Measurements from ENCODE around the gene PTPRT. TPM values are rescaled to one million over a fixed set of nuclear protein-coding genes. Genes with fewer than 3 reads are reported as not detected.

PTPRT gene
- total RNA-seq, 2 donors from 2014 or later = 0.11 to 0.35 TPM

- Histone ChIP-seq H3K4me1 (no peaks in the 10 kb centered on the region), H3K27me3 (no peaks in the 10 kb centered on the region), H3K4me3 (no peak overlapping the region), H3K27ac (no peak overlapping the region), H3K36me3 (no peaks in the 10 kb centered on the region), H3K9me3 (peaks cover 0 to 8% of the 10 kb centered on the region in 2 donors)
- DNase-seq (ENCODE audit: low spot score) = no peak
- no peak for TF ChIP-seq CTCF (IDR thresholded peaks at IDR 0.05)
Observed at GRCh38 chr20:42706759-42707158, 482.9 kb downstream of the PTPRT start.

GRCh38 chr20:42705550-42705949 lies 484.2 kb downstream of the PTPRT start:
- H3K4me3 ChIP-seq = no peak overlapping the region
- no peaks in the 10 kb centered on the region for H3K36me3 ChIP-seq
- H3K4me1 ChIP-seq = no peaks in the 10 kb centered on the region
- no peaks in the 10 kb centered on the region for H3K27me3 ChIP-seq
- TF ChIP-seq CTCF (IDR thresholded peaks at IDR 0.05) = no peak
- H3K27ac ChIP-seq = no peak overlapping the region
- peaks cover 0 to 8% of the 10 kb centered on the region in 2 donors for H3K9me3 ChIP-seq
- no peak for DNase-seq (ENCODE audit: low spot score)

GRCh38 chr20:42703744-42704143 lies 486.0 kb downstream of the PTPRT start:
- H3K4me3 ChIP-seq = no peak overlapping the region
- no peak overlapping the region for H3K27ac ChIP-seq
- H3K36me3 ChIP-seq = no peaks in the 10 kb centered on the region

GRCh38 chr20:42701948-42702347 lies 487.8 kb downstream of the PTPRT start:
- no peaks in the 10 kb centered on the region for H3K9me3 ChIP-seq
- DNase-seq (ENCODE audit: low spot score) = no peak
- no peak overlapping the region for H3K27ac ChIP-seq
- H3K4me1 ChIP-seq = no peaks in the 10 kb centered on the region
- H3K36me3 ChIP-seq = no peaks in the 10 kb centered on the region
- no peak for TF ChIP-seq CTCF (IDR thresholded peaks at IDR 0.05)
- no peaks in the 10 kb centered on the region for H3K27me3 ChIP-seq
- no peak overlapping the region for H3K4me3 ChIP-seq

More at GRCh38 chr20:42703744-42704143, 486.0 kb downstream of the PTPRT start:
- no peak for DNase-seq (ENCODE audit: low spot score)
- Histone ChIP-seq H3K9me3 (no peaks in the 10 kb centered on the region), H3K4me1 (no peaks in the 10 kb centered on the region), H3K27me3 (no peaks in the 10 kb centered on the region)
- TF ChIP-seq CTCF (IDR thresholded peaks at IDR 0.05) = no peak

- no peaks in the 10 kb centered on the region for H3K36me3 ChIP-seq
- no peak for TF ChIP-seq CTCF (IDR thresholded peaks at IDR 0.05)
- no peak overlapping the region for H3K27ac ChIP-seq
- DNase-seq (ENCODE audit: low spot score) = no peak
- H3K4me1 ChIP-seq = no peaks in the 10 kb centered on the region
- H3K4me3 ChIP-seq = no peak overlapping the region
- no peaks in the 10 kb centered on the region for H3K9me3 ChIP-seq
- no peaks in the 10 kb centered on the region for H3K27me3 ChIP-seq
Observed at GRCh38 chr20:42700372-42700771, 489.3 kb downstream of the PTPRT start.

- Histone ChIP-seq H3K4me3 (no peak overlapping the region), H3K9me3 (no peaks in the 10 kb centered on the region), H3K27ac (no peak overlapping the region), H3K4me1 (no peaks in the 10 kb centered on the region), H3K36me3 (no peaks in the 10 kb centered on the region), H3K27me3 (no peaks in the 10 kb centered on the region)
- DNase-seq (ENCODE audit: low spot score) = no peak
- no peak for TF ChIP-seq CTCF (IDR thresholded peaks at IDR 0.05)
Observed at GRCh38 chr20:42697962-42698361, 491.7 kb downstream of the PTPRT start.
